Stimulated activated CD4-positive, alpha-beta T cell treated with anti-CD3 and anti-CD28 coated beads, Interleukin-15, amount 100 ng/mL, for 1 hour (primary cell): ENCODE results near the gene MINDY2.
"Not testable (repeated sequence)": the region's sequence is repeated elsewhere in the genome, so short reads cannot be mapped to it uniquely, and the experiment has no call there.

Experiments
- DNase-seq, 2 donors: peaks; one replicate each; pipeline ENCODE4 v3.0.0-alpha.2; 2020; ENCODE audit warnings: low read depth in 1 of 2, low spot score in 1 of 2

The MINDY2 gene

DNA sequence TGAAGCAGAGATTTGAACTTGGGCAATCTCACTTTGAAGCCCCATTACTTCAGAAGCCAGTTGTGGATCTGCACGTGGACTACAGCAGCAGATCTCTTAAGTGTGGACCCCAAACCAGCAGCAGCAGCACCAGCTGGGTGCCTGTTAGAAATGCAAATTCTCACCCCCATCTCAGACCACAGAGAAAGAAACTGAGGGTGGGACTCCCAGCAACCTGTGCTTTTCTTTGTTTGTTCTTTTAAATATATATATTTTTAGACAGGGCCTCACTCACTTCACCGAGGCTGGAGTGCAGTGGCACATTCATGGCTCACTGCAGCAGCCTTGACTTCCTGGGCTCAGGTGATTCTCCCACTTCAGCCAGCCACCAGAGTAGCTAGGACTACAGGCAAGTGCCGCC is 109.2 kb downstream of the MINDY2 start:
- DNase-seq = no peak

DNA sequence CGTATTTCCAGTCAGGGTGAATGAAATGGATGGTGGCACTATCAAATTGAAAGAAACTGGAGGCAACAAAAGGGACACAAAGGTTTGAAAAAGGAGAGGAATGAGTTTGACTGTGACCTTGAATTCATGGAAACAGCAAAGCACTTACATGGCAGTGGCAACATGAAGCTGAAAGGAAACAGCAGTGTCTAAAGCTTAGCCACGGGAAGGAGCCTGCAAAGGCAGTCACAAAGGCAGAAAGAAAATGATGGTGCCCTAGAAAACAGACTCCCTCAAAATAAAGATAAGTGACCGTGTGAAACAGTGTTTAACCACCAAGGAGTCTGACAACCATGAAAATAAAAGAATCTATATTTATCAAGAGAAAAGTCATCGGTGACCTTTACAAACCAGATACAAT is 111.1 kb downstream of the MINDY2 start:
- DNase-seq = no peak

DNA sequence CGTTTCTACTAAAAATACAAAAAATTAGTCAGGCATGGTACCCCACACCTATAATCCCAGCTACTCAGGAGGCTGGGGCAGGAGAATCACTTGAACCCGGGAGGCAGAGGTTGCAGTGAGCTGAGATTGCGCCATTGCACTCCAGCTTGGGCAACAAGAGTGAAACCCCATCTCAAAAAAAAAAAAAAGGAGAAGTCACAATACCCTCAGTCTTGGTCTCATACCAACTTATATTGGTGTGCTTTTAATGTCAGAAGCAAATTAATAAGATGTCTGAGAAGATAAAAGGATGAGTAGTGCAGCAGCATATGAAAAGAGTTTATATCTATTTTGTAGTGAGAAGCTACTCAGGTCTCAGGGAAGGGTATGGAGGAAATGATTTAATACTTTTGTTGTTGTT is 112.8 kb downstream of the MINDY2 start:
- not testable (repeated sequence) for DNase-seq

DNA sequence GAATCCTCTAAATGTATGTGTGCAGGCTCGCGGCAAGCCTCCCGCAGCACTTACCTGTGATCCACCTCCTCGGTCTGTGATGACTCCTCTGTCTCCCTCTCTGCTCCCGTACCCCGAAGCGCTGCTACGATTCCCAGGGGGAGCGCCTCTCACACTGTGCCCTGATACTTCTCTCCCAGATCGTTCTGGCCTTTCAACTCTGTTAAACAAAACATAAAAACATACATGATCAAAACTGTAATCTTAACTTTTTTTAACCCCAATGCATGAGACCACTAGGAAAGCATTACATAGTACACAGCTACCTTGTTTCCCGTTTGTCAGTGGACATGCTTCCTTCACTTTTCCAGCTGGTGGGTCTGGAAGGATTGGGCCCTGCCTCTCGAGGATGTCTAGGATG is 115.8 kb downstream of the MINDY2 start:
- DNase-seq = no peak

DNA sequence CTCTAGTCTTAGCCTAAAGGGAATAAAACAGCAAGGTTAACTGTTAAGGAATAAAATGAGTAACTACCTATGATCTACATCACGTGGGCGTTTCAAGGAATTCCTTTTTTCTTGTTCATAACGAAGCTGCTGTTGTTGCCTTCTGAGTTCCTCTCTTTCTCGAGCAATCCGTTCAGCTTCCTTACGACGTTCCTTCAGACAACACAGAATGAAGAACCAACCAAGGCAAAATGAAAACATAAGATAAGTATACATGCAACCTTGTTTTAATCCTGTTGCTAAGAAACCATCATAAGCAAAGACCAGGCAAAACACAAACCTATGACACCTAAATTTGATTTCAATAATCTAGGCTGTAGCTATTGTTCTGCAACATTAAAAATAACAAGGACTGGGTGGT is 118.3 kb downstream of the MINDY2 start:
- no peak for DNase-seq

DNA sequence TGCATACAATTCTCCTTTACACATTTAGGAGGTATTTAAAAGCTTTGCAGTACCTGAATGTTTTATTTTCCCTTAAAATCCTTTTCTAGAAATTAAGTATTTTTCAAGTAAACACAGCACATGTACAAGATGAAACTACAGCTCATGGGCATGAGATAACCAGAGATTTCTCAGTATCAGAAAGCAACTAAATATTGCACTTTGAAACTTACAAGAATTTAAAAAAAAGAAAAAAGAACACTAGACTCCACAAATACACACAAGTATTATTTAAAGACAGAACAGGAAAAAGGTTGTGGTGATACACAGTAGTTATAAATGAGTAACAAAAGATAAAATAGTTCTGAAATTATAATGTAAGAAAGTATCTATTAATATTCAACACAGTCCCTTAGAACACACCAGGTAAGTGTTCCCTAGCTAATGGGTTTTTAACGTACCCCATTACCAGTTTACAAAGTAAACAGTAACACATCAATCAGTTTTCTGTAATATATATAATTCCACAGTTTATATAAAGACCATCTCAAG is 127.1 kb downstream of the MINDY2 start:
- no peak for DNase-seq

DNA sequence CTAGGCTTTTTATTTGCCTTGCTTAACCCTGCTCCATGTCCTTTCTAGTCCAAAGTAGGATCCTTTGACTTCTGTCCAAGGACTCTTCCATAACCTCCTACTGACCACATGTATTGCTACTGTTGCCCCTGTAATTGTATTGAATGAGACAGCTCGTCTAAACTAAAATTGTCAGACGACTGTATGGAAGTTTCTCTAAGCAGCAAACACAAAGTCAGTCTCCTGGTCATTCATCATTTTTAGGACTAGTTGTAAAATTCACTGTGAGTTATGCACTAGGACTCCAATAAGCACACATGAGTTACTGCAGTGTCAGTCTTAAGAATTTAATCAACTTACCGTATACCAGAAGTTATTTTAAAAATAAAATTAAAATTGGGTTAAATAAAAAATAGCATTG is 129.5 kb downstream of the MINDY2 start:
- no peak for DNase-seq

DNA sequence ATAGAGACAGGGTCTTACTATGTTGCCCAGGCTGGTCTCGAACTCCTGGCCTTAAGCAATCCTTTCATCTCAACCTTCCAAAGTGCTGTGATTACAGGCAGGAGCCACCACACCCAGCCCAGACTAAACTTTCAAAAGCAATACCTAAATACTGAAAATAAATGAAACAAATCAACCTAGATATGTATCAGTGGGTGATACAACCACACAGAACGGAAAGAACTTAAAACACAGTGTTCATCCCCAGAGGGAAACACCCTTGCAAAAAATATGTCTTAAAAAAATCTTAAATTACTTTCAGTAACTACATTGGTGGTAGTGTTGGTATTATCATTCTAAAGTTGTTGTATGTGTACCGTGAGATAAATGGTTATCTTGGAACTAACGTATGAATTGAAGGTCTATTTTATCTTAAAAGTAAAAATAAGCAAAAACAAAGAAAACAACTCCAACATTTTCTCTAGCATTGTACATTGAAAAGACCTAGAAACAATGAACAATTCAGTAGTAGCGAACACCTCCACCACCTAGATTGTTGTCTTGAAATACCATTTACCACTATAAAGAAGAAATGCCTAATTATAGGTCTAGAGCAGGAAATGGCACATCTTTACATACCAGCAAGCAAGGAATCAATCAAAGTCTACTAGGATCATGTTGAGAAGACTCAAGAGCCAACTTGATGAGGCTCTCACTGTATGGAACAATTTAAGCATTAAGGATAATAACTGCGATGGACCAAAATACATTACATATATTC is 137.6 kb downstream of the MINDY2 start:
- no peak for DNase-seq

DNA sequence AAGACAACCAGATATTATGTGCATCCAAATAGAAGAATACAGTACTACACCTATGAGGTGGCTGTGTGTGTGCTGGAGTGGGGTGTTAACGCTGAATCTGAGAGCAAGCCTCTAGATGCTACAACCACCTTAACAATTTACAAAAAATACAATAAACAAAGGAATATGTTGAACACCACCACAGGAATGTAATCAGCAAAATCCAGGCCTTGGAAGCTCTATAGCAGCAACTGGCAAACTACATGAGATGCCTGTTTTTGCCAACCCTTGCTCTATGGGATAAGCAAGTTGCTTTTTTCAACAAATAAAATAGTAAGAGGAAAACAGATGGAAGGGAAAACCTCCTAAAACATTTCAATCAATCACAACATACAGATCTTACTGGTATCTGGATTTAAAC is 138.5 kb downstream of the MINDY2 start:
- DNase-seq = no peak

DNA sequence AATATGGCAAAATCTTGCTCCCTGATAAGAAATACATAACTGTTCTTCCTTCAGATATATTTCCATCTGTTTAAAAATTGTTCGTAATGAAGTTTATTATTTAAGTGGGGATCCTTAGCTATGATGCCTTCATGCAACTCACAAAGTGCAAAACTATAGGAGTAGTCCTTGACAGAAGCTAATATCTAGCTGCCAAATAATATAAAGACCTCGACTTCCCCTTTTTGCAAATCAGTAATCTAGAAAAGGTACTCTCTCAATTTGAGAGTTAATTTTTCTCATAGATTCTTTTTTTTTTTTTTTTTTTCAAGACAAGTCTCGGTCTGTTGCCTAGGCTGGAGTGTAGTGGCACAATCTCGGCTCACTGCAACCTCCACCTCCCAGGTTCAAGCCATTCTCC is 139.4 kb downstream of the MINDY2 start:
- no peak for DNase-seq
